ENCODE data around the gene RCAN2. TPM values are rescaled to one million over a fixed set of nuclear protein-coding genes. Genes with fewer than 3 reads are reported as not detected.
"Not testable (repeated sequence)": the region's sequence is repeated elsewhere in the genome, so short reads cannot be mapped to it uniquely, and the experiment has no call there.

Gene RCAN2
- total RNA-seq, 1 experiment from 2014 or later, result 3.7 TPM

DNA sequence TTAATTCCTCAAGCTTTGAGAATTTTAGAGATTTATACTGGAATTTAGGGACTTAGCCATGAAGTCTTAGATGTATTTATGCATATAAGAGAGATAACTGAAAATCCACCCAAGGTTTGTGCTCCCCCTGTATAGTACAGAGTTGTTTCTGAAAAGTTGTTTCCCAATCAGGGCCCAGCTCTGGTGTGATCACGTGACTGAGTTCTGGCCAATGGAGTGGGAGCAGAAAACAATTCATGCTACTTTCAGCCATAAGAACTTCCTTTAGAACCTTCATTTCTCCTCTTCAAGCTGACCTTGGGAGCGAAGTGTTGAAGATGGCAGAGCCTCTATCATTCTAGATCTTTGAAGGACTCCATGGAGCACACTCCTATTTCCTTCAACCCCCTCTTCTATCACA is 151.0 kb downstream of the RCAN2 start:
- no peaks in the 10 kb centered on the region for H3K9me3 Mint-ChIP-seq (ENCODE audit: low read depth, unreplicated experiment)
- no peaks in the 10 kb centered on the region for H3K4me1 Mint-ChIP-seq (ENCODE audit: low read depth, unreplicated experiment)
- no TSS peak for BruUV-seq (replicated peaks)
- intact Hi-C loops (cut with micrococcal nuclease; ENCODE audit: unreplicated experiment), result no loop called here
- CTCF ChIA-PET, result no interaction called here
- TF ChIP-seq, protein P1, sequence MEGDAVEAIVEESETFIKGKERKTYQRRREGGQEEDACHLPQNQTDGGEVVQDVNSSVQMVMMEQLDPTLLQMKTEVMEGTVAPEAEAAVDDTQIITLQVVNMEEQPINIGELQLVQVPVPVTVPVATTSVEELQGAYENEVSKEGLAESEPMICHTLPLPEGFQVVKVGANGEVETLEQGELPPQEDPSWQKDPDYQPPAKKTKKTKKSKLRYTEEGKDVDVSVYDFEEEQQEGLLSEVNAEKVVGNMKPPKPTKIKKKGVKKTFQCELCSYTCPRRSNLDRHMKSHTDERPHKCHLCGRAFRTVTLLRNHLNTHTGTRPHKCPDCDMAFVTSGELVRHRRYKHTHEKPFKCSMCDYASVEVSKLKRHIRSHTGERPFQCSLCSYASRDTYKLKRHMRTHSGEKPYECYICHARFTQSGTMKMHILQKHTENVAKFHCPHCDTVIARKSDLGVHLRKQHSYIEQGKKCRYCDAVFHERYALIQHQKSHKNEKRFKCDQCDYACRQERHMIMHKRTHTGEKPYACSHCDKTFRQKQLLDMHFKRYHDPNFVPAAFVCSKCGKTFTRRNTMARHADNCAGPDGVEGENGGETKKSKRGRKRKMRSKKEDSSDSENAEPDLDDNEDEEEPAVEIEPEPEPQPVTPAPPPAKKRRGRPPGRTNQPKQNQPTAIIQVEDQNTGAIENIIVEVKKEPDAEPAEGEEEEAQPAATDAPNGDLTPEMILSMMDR (IDR thresholded peaks at IDR 0.05; ENCODE audit: unreplicated experiment), result no peak
- no peak for DNase-seq
- H3K36me3 Mint-ChIP-seq (ENCODE audit: insufficient read depth, unreplicated experiment), result no peaks in the 10 kb centered on the region
- H3K4me3 Mint-ChIP-seq (ENCODE audit: low read depth, unreplicated experiment), result no peak overlapping the region
- no peaks in the 10 kb centered on the region for H3K27me3 Mint-ChIP-seq (ENCODE audit: unreplicated experiment)
- H3K27ac Mint-ChIP-seq (ENCODE audit: unreplicated experiment), result no peak overlapping the region

DNA sequence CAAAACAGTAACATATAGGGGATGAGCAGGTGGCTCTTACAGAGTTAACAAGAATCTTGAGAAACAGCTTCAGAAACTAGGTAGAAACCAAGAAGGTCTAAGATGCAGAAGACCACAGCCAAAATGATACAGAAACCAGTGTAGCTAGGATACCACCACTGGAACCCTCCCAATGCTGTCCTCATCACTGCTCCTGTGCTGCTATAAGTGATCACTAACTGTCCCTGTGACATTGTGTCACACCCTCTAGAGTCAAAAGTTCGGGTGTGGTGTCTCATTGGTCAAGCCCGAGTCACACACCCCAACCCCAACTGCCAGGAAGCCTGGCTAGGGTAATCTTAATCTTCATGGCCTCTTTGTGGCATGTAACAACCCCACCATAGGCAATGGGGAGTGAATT is 153.1 kb downstream of the RCAN2 start:
- no peak for DNase-seq
- TF ChIP-seq, protein P1 (IDR thresholded peaks at IDR 0.05; ENCODE audit: unreplicated experiment), result no peak
- Mint-ChIP-seq H3K4me3 (ENCODE audit: low read depth, unreplicated experiment) (no peak overlapping the region), H3K27ac (ENCODE audit: unreplicated experiment) (no peak overlapping the region), H3K4me1 (ENCODE audit: low read depth, unreplicated experiment) (no peaks in the 10 kb centered on the region), H3K36me3 (ENCODE audit: insufficient read depth, unreplicated experiment) (no peaks in the 10 kb centered on the region), H3K9me3 (ENCODE audit: low read depth, unreplicated experiment) (no peaks in the 10 kb centered on the region), H3K27me3 (ENCODE audit: unreplicated experiment) (no peaks in the 10 kb centered on the region)
- CTCF ChIA-PET, result no interaction called here
- BruUV-seq (replicated peaks), result no TSS peak
- intact Hi-C loops (cut with micrococcal nuclease; ENCODE audit: unreplicated experiment), result no loop called here

DNA sequence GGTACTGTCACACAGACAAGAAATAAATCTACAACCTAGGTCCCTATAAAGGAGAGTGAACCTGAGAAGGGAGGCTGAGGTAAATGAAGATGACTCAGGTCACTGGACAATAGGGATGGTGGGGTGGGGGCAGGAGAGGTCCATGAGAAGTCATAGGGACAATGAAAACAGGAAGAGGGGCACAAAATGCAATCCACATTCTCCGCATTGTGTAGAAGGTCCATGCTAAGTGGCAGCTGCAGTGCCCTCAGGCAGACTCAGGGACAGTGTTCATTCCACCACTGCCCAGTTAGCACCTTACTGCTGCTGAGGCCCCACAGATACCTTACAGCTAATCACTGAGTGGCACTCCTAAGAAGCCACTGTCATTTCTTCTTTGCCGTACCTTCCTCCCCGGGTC is 156.8 kb downstream of the RCAN2 start:
- BruUV-seq (replicated peaks), result no TSS peak
- no peak overlapping the region for H3K4me3 Mint-ChIP-seq (ENCODE audit: low read depth, unreplicated experiment)
- H3K4me1 Mint-ChIP-seq (ENCODE audit: low read depth, unreplicated experiment), result no peaks in the 10 kb centered on the region
- CTCF ChIA-PET, result no interaction called here
- H3K27me3 Mint-ChIP-seq (ENCODE audit: unreplicated experiment), result no peaks in the 10 kb centered on the region
- H3K9me3 Mint-ChIP-seq (ENCODE audit: low read depth, unreplicated experiment), result no peaks in the 10 kb centered on the region
- intact Hi-C loops (cut with micrococcal nuclease; ENCODE audit: unreplicated experiment), result no loop called here
- TF ChIP-seq, protein P1 (IDR thresholded peaks at IDR 0.05; ENCODE audit: unreplicated experiment), result no peak
- no peak for DNase-seq
- no peaks in the 10 kb centered on the region for H3K36me3 Mint-ChIP-seq (ENCODE audit: insufficient read depth, unreplicated experiment)
- no peak overlapping the region for H3K27ac Mint-ChIP-seq (ENCODE audit: unreplicated experiment)

GRCh38 chr6:46333481-46333880 is 157.8 kb downstream of the RCAN2 start:
- DNase-seq, result no peak
- Mint-ChIP-seq H3K9me3 (ENCODE audit: low read depth, unreplicated experiment) (no peaks in the 10 kb centered on the region), H3K4me3 (ENCODE audit: low read depth, unreplicated experiment) (no peak overlapping the region), H3K4me1 (ENCODE audit: low read depth, unreplicated experiment) (no peaks in the 10 kb centered on the region), H3K27ac (ENCODE audit: unreplicated experiment) (no peak overlapping the region), H3K36me3 (ENCODE audit: insufficient read depth, unreplicated experiment) (no peaks in the 10 kb centered on the region), H3K27me3 (ENCODE audit: unreplicated experiment) (no peaks in the 10 kb centered on the region)
- BruUV-seq (replicated peaks), result no TSS peak
- TF ChIP-seq, protein P1 (IDR thresholded peaks at IDR 0.05; ENCODE audit: unreplicated experiment), result no peak
- CTCF ChIA-PET, result no interaction called here
- intact Hi-C loops (cut with micrococcal nuclease; ENCODE audit: unreplicated experiment), result no loop called here

GRCh38 chr6:46332448-46332847 is 158.8 kb downstream of the RCAN2 start:
- H3K9me3 Mint-ChIP-seq (ENCODE audit: low read depth, unreplicated experiment), result not testable (repeated sequence)

More at GRCh38 chr6:46332448-46332847, 158.8 kb downstream of the RCAN2 start:
- BruUV-seq (replicated peaks); CTCF ChIA-PET; H3K4me1 Mint-ChIP-seq (ENCODE audit: low read depth, unreplicated experiment); intact Hi-C loops (cut with micrococcal nuclease; ENCODE audit: unreplicated experiment); H3K27me3 Mint-ChIP-seq (ENCODE audit: unreplicated experiment); DNase-seq; H3K27ac Mint-ChIP-seq (ENCODE audit: unreplicated experiment); H3K36me3 Mint-ChIP-seq (ENCODE audit: insufficient read depth, unreplicated experiment); H3K4me3 Mint-ChIP-seq (ENCODE audit: low read depth, unreplicated experiment): not testable (repeated sequence)

All from Calu3 (cell line).